ENCODE measurements around the gene GIT1.

DNA sequence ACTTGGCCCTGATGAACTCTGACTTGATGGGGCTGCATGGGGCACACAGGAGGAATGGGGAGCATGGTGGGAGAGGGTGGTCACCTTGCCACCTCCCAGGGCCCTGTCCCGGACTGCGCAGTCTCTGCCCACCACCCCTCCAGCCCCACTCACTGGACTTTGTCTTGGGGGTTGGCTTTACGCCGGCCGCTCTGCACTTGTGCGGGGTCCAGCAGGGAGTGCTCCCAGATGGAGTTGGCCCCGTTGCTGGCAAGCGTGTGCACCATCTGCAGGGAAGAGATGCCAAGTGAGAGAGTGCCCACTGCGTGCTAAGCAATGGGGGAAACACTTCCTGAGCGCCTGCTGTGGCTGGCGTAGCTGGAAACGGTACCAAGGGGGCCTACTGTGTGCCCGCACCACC is 6.7 kb downstream of the GIT1 start:
- no peak for TF ChIP-seq POLR2A (IDR thresholded peaks at IDR 0.05; ENCODE audit: low read depth, low read length)
- TF ChIP-seq POLR2AphosphoS5 (IDR thresholded peaks at IDR 0.05; ENCODE audit: insufficient read depth, low read depth, low read length) = no peak
- no peak for TF ChIP-seq EZH2 (IDR thresholded peaks at IDR 0.05; ENCODE audit: borderline replicate concordance, low read depth, low read length, severe bottlenecking)
- TF ChIP-seq CTCF (IDR thresholded peaks at IDR 0.05; ENCODE audit: extremely low read depth in 1 of 2, insufficient read depth in 1 of 2, low read depth in 1 of 2, low read length in 2 of 2) = no peak
- no peak for TF ChIP-seq JUN (IDR thresholded peaks at IDR 0.05; ENCODE audit: borderline replicate concordance, insufficient read depth, insufficient read length, low read depth)
- TF ChIP-seq MYC (IDR thresholded peaks at IDR 0.05; ENCODE audit: low read depth, low read length) = no peak
- no peak for TF ChIP-seq GATA2 (IDR thresholded peaks at IDR 0.05; ENCODE audit: insufficient read depth, insufficient read length, low read depth, low read length)
